GM19239 (cell line): ENCODE data around the gene LSM12.
"Not testable (repeated sequence)": the region's sequence is repeated elsewhere in the genome, so short reads cannot be mapped to it uniquely, and the experiment has no call there.

Source experiments
- DNase-seq: peaks from one replicate; pipeline ENCODE4 v3.0.0; 2011; ENCODE audit warnings: low spot score; ENCODE audit not compliant: insufficient read length
- FAIRE-seq: peaks from 2 replicates; lab custom pipeline; 2011; peaks lifted over from hg19 to GRCh38; lab: Jason Lieb, UNC

Gene LSM12

GRCh38 chr17:44053125-44053872 is 13.2 kb downstream of the LSM12 start:
- FAIRE-seq (no peak), DNase-seq (no peak)

- FAIRE-seq (no peak), DNase-seq (no peak)
Measured at GRCh38 chr17:44049294-44050060, 17.0 kb downstream of the LSM12 start.

- not testable (repeated sequence) for DNase-seq, FAIRE-seq
Measured at GRCh38 chr17:44046893-44047292, 19.6 kb downstream of the LSM12 start.

GRCh38 chr17:44045486-44045885 is 21.0 kb downstream of the LSM12 start:
- FAIRE-seq (no peak), DNase-seq (no peak)

GRCh38 chr17:44044071-44044470 is 22.4 kb downstream of the LSM12 start:
- DNase-seq (no peak), FAIRE-seq (no peak)

- FAIRE-seq (no peak), DNase-seq (no peak)
Measured at GRCh38 chr17:44043272-44043696, 23.2 kb downstream of the LSM12 start.

- FAIRE-seq, result no peak
- no peak for DNase-seq
Measured at GRCh38 chr17:44039829-44040635, 26.4 kb downstream of the LSM12 start.

GRCh38 chr17:44038604-44039011 is 27.9 kb downstream of the LSM12 start:
- FAIRE-seq (no peak), DNase-seq (no peak)

GRCh38 chr17:44037471-44037870 is 29.0 kb downstream of the LSM12 start:
- DNase-seq, result no peak
- FAIRE-seq, result no peak

- not testable (repeated sequence) for DNase-seq, FAIRE-seq
Measured at GRCh38 chr17:44034688-44035087, 31.8 kb downstream of the LSM12 start.

- FAIRE-seq, result no peak
- no peak for DNase-seq
Measured at GRCh38 chr17:44033861-44034408, 32.5 kb downstream of the LSM12 start.

- DNase-seq (no peak), FAIRE-seq (no peak)
Measured at GRCh38 chr17:44030482-44030881, 36.0 kb downstream of the LSM12 start.

- FAIRE-seq (no peak), DNase-seq (no peak)
Measured at GRCh38 chr17:44029736-44030135, 36.7 kb downstream of the LSM12 start.

- no peak for FAIRE-seq
Measured at GRCh38 chr17:44024853-44025252, 41.6 kb downstream of the LSM12 start.

GRCh38 chr17:44024271-44024663 is 42.2 kb downstream of the LSM12 start:
- no peak for DNase-seq
- no peak for FAIRE-seq

More at GRCh38 chr17:44024853-44025252, 41.6 kb downstream of the LSM12 start:
- DNase-seq, result no peak

- FAIRE-seq (no peak), DNase-seq (no peak)
Measured at GRCh38 chr17:44023545-44024270, 42.8 kb downstream of the LSM12 start.

GRCh38 chr17:44022246-44022645 is 44.2 kb downstream of the LSM12 start:
- DNase-seq (no peak), FAIRE-seq (no peak)

- DNase-seq, FAIRE-seq: not testable (repeated sequence)
Measured at GRCh38 chr17:44021227-44021626, 45.2 kb downstream of the LSM12 start.

GRCh38 chr17:44014437-44015172 is 51.9 kb downstream of the LSM12 start, which contains the start of gene TMEM101:
TMEM101 (minus strand) TSS chr17:44014963; CDS start chr17:44014952, 11 bp downstream.
- FAIRE-seq, result peak; percentile 95
- peak; percentile 97 for DNase-seq
